ENCODE data around the gene GDI1. TPM values are rescaled to one million over a fixed set of nuclear protein-coding genes. Genes with fewer than 3 reads are reported as not detected.

Gene GDI1
- total RNA-seq, 5 donors from 2014 or later (not counting 1 experiment from before 2014, with no cell fraction given), result 117 to 208 (median 182) TPM

DNA sequence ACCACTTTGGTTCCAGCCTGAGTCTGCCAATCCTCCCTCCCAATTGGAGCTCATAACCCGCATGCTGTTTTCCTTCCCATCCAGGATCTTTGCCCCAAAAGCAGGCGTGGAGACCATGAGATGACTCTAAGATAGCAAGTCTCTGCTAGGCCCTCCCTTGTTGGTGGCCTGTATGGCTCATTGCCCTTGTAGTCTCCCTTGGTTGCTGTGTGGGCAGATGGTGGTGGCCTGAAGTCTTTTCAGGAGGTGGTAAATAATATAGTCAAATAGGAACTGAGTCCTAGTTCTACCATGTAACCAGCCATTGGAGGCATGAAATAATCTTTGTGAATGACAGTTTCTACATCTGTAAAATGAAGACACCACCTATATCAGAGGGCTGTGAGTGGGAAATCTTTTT, 7.2 kb upstream of the GDI1 start:
- ATAC-seq (replicated peaks in 1 of 4) (no peak), DNase-seq (no peak)
- Mint-ChIP-seq H3K4me3 (peak overlapping the region; percentile 74 to 83 (median 76)), H3K27ac (peak overlapping the region; percentile 58 to 72), H3K9me3 (no peaks in the 10 kb centered on the region), H3K36me3 (peaks cover 5% of the 10 kb centered on the region), H3K27me3 (peaks cover 0 to 7% of the 10 kb centered on the region in 2 donors), H3K4me1 (peaks cover 18 to 29% (median 28%) of the 10 kb centered on the region in 3 donors)
- 90% methylated on average over 2 of the region's 2 CpGs for WGBS (ENCODE audit: insufficient coverage)
- Histone ChIP-seq H3K36me3 (ENCODE audit: control insufficient read depth in 2 of 2, extremely low read depth in 1 of 2, insufficient read depth in 1 of 2, low read length in 1 of 2) (peaks cover 0 to 12% of the 10 kb centered on the region in 2 donors), H3K27ac (ENCODE audit: low read length) (no peak overlapping the region), H3K4me3 (ENCODE audit: control insufficient read depth in 1 of 2, extremely low read depth in 1 of 2, low read length in 1 of 2) (no peak overlapping the region), H3K4me1 (ENCODE audit: control insufficient read depth in 1 of 2, extremely low read depth in 1 of 2, insufficient read depth in 2 of 2, low read length in 2 of 2) (peaks cover 0 to 28% of the 10 kb centered on the region in 2 experiments), H3K9me3 (no peaks in the 10 kb centered on the region), H3K27me3 (replicated peaks in 1 of 2; ENCODE audit: control insufficient read depth in 2 of 2, extremely low read depth in 1 of 2, insufficient read depth in 2 of 2, low read length in 1 of 2) (no peaks in the 10 kb centered on the region)
- CTCF ChIA-PET, result interaction anchor here in 1 of 2 donors (0.6 kb wide), 1 partner anchor 113 kb away, joined by 3 read pairs; no protein-coding TSS in a partner anchor
- POLR2A ChIA-PET, result interaction anchor here in 1 of 2 donors (0.5 kb wide), 1 partner anchor 119 kb away, joined by 3 read pairs; no protein-coding TSS in a partner anchor

GRCh38 chrX:154430479-154430878, 6.5 kb upstream of the GDI1 start:
- Histone ChIP-seq H3K9me3 (no peaks in the 10 kb centered on the region), H3K27me3 (replicated peaks in 1 of 2; ENCODE audit: control insufficient read depth in 2 of 2, extremely low read depth in 1 of 2, insufficient read depth in 2 of 2, low read length in 1 of 2) (no peaks in the 10 kb centered on the region), H3K4me3 (ENCODE audit: control insufficient read depth in 1 of 2, extremely low read depth in 1 of 2, low read length in 1 of 2) (no peak overlapping the region), H3K27ac (ENCODE audit: low read length) (no peak overlapping the region), H3K4me1 (ENCODE audit: control insufficient read depth in 1 of 2, extremely low read depth in 1 of 2, insufficient read depth in 2 of 2, low read length in 2 of 2) (peaks cover 0 to 28% of the 10 kb centered on the region in 2 experiments), H3K36me3 (ENCODE audit: control insufficient read depth in 2 of 2, extremely low read depth in 1 of 2, insufficient read depth in 1 of 2, low read length in 1 of 2) (peaks cover 0 to 16% of the 10 kb centered on the region in 2 donors)
- ATAC-seq (replicated peaks in 1 of 4) (no peak), DNase-seq (no peak)
- 40% methylated on average over 1 of the region's 6 CpGs for WGBS (ENCODE audit: insufficient coverage)
- no peaks in the 10 kb centered on the region for H3K9me3 Mint-ChIP-seq
- H3K27ac Mint-ChIP-seq, result peak overlapping the region in 1 of 2 donors; percentile 70
- peaks cover 18 to 29% (median 28%) of the 10 kb centered on the region in 3 donors for H3K4me1 Mint-ChIP-seq
- H3K36me3 Mint-ChIP-seq, result peaks cover 5% of the 10 kb centered on the region
- ChIA-PET CTCF (interaction anchor here in 1 of 2 donors (0.6 kb wide), 1 partner anchor 112 kb away, joined by 3 read pairs; no protein-coding TSS in a partner anchor), POLR2A (no interaction called here)
- H3K4me3 Mint-ChIP-seq, result peak overlapping the region in 1 of 3 donors; percentile 2
- peaks cover 0 to 7% of the 10 kb centered on the region in 2 donors for H3K27me3 Mint-ChIP-seq

DNA sequence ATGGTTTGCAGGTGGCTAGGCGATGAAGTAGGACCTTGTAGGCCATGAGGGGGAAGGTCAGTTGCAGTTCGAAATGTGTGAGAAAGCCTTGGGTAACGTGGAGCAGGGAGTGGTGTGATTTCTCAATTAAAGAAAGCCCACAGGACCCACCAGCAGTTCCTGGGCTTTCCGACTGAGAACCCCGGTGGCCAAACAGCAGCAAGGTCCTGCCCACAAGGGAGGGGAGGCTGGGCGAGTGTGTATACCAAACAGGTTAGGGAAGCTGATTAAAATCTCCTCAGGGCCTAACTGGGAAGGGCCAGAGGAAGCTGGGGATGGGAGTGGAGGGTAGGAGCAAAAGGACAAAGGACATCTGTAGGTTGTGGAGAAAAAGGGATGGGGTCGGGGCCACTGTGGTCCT, 6.0 kb upstream of the GDI1 start:
- DNase-seq, result no peak
- no peaks in the 10 kb centered on the region for H3K9me3 Mint-ChIP-seq
- peaks cover 0 to 7% of the 10 kb centered on the region in 2 donors for H3K27me3 Mint-ChIP-seq
- H3K27ac ChIP-seq (ENCODE audit: low read length), result no peak overlapping the region
- no peak overlapping the region for H3K4me3 ChIP-seq (ENCODE audit: control insufficient read depth in 1 of 2, extremely low read depth in 1 of 2, low read length in 1 of 2)
- no CpG with 5 or more reads among the region's 7 CpGs for WGBS (ENCODE audit: insufficient coverage)
- ChIA-PET CTCF (no interaction called here), POLR2A (interaction anchor here in 1 of 2 donors (0.5 kb wide), 1 partner anchor 97 kb away, joined by 3 read pairs; no protein-coding TSS in a partner anchor)
- H3K4me1 Mint-ChIP-seq, result peaks cover 18 to 30% (median 29%) of the 10 kb centered on the region in 3 donors
- H3K36me3 Mint-ChIP-seq, result peaks cover 5% of the 10 kb centered on the region
- H3K36me3 ChIP-seq (ENCODE audit: control insufficient read depth in 2 of 2, extremely low read depth in 1 of 2, insufficient read depth in 1 of 2, low read length in 1 of 2), result peaks cover 0 to 18% of the 10 kb centered on the region in 2 donors
- H3K4me1 ChIP-seq (ENCODE audit: control insufficient read depth in 1 of 2, extremely low read depth in 1 of 2, insufficient read depth in 2 of 2, low read length in 2 of 2), result peaks cover 0 to 30% of the 10 kb centered on the region in 2 experiments
- H3K27ac Mint-ChIP-seq, result peak overlapping the region in 1 of 2 donors; percentile 70
- H3K4me3 Mint-ChIP-seq, result peak overlapping the region in 1 of 3 donors; percentile 2
- ATAC-seq (replicated peaks in 1 of 4), result no peak
- no peaks in the 10 kb centered on the region for H3K9me3 ChIP-seq
- H3K27me3 ChIP-seq (replicated peaks in 1 of 2; ENCODE audit: control insufficient read depth in 2 of 2, extremely low read depth in 1 of 2, insufficient read depth in 2 of 2, low read length in 1 of 2), result no peaks in the 10 kb centered on the region

GRCh38 chrX:154431341-154431740, 5.6 kb upstream of the GDI1 start:
- Mint-ChIP-seq H3K27me3 (peaks cover 0 to 7% of the 10 kb centered on the region in 2 donors), H3K9me3 (no peaks in the 10 kb centered on the region), H3K27ac (peak overlapping the region; percentile 5 to 31), H3K4me3 (no peak overlapping the region), H3K36me3 (peaks cover 8% of the 10 kb centered on the region), H3K4me1 (peaks cover 21 to 34% (median 34%) of the 10 kb centered on the region in 3 donors)
- no peaks in the 10 kb centered on the region for H3K9me3 ChIP-seq
- no peak for ATAC-seq (replicated peaks in 1 of 4)
- ChIA-PET POLR2A (interaction anchor here in 1 of 2 donors (0.5 kb wide), 1 partner anchor 96 kb away, joined by 3 read pairs; no protein-coding TSS in a partner anchor), CTCF (no interaction called here)
- no peak overlapping the region for H3K27ac ChIP-seq (ENCODE audit: low read length)
- no peak for DNase-seq
- WGBS (ENCODE audit: insufficient coverage), result no CpG with 5 or more reads among the region's 5 CpGs
- peaks cover 0 to 34% of the 10 kb centered on the region in 2 experiments for H3K4me1 ChIP-seq (ENCODE audit: control insufficient read depth in 1 of 2, extremely low read depth in 1 of 2, insufficient read depth in 2 of 2, low read length in 2 of 2)
- H3K27me3 ChIP-seq (replicated peaks in 1 of 2; ENCODE audit: control insufficient read depth in 2 of 2, extremely low read depth in 1 of 2, insufficient read depth in 2 of 2, low read length in 1 of 2), result no peaks in the 10 kb centered on the region
- peaks cover 0 to 18% of the 10 kb centered on the region in 2 donors for H3K36me3 ChIP-seq (ENCODE audit: control insufficient read depth in 2 of 2, extremely low read depth in 1 of 2, insufficient read depth in 1 of 2, low read length in 1 of 2)
- H3K4me3 ChIP-seq (ENCODE audit: control insufficient read depth in 1 of 2, extremely low read depth in 1 of 2, low read length in 1 of 2), result no peak overlapping the region

DNA sequence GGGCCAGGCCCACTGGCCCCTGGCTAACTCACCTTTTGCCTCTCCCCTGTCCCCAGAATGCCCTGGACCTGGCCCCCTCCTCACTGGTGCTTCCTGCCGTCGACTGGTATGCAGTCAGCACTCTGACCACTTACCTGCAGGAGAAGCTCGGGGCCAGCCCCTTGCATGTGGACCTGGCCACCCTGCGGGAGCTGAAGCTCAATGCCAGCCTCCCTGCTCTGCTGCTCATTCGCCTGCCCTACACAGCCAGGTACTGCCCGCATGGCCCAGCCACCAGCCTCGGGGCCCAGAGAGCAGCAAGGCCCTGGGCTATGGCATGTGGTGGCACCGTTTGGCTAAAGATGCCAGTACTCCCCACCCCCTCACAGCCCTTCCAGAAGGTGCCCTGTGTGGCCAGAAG, 4.7 kb upstream of the GDI1 start:
- CTCF ChIA-PET, result no interaction called here
- no peaks in the 10 kb centered on the region for H3K27me3 ChIP-seq (replicated peaks in 1 of 2; ENCODE audit: control insufficient read depth in 2 of 2, extremely low read depth in 1 of 2, insufficient read depth in 2 of 2, low read length in 1 of 2)
- WGBS (ENCODE audit: insufficient coverage), result 100% methylated on average over 4 of the region's 8 CpGs
- Mint-ChIP-seq H3K4me3 (no peak overlapping the region), H3K27me3 (peaks cover 0 to 7% of the 10 kb centered on the region in 2 donors), H3K9me3 (no peaks in the 10 kb centered on the region), H3K27ac (no peak overlapping the region), H3K36me3 (peaks cover 8% of the 10 kb centered on the region), H3K4me1 (peaks cover 23 to 36% (median 32%) of the 10 kb centered on the region in 3 donors)
- peaks cover 0 to 18% of the 10 kb centered on the region in 2 donors for H3K36me3 ChIP-seq (ENCODE audit: control insufficient read depth in 2 of 2, extremely low read depth in 1 of 2, insufficient read depth in 1 of 2, low read length in 1 of 2)
- POLR2A ChIA-PET, result no interaction called here
- peaks cover 0 to 33% of the 10 kb centered on the region in 2 experiments for H3K4me1 ChIP-seq (ENCODE audit: control insufficient read depth in 1 of 2, extremely low read depth in 1 of 2, insufficient read depth in 2 of 2, low read length in 2 of 2)
- no peaks in the 10 kb centered on the region for H3K9me3 ChIP-seq
- H3K4me3 ChIP-seq (ENCODE audit: control insufficient read depth in 1 of 2, extremely low read depth in 1 of 2, low read length in 1 of 2), result no peak overlapping the region
- DNase-seq (no peak), ATAC-seq (replicated peaks in 1 of 4) (no peak)
- H3K27ac ChIP-seq (ENCODE audit: low read length), result no peak overlapping the region

DNA sequence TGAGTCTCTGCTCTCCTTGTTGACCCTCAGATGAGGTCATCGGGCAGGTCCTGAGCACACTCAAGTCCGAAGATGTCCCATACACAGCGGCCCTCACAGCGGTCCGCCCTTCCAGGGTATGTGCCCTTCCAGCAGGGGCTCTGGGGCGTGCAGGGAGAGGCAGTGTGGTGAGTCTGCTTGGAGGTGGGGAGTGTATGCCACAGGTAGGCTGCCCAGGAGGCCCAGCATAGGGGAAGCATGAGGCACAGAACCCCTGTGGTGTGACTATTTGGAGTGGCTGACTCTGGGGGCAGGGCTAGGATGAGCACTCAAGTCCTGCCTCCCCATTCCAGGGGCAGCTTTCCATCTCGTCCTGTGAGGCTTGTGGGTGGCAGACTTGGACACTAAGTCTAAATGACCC, 3.3 kb upstream of the GDI1 start:
- no peaks in the 10 kb centered on the region for H3K9me3 ChIP-seq
- Mint-ChIP-seq H3K27ac (no peak overlapping the region), H3K9me3 (no peaks in the 10 kb centered on the region), H3K27me3 (peaks cover 0 to 7% of the 10 kb centered on the region in 2 donors), H3K4me3 (no peak overlapping the region), H3K36me3 (peaks cover 8% of the 10 kb centered on the region), H3K4me1 (peaks cover 24 to 37% (median 30%) of the 10 kb centered on the region in 3 donors)
- H3K4me3 ChIP-seq (ENCODE audit: control insufficient read depth in 1 of 2, extremely low read depth in 1 of 2, low read length in 1 of 2), result no peak overlapping the region
- H3K4me1 ChIP-seq (ENCODE audit: control insufficient read depth in 1 of 2, extremely low read depth in 1 of 2, insufficient read depth in 2 of 2, low read length in 2 of 2), result peaks cover 0 to 33% of the 10 kb centered on the region in 2 experiments
- WGBS (ENCODE audit: insufficient coverage), result no CpG with 5 or more reads among the region's 7 CpGs
- no peak for DNase-seq
- peaks cover 0 to 20% of the 10 kb centered on the region in 2 donors for H3K36me3 ChIP-seq (ENCODE audit: control insufficient read depth in 2 of 2, extremely low read depth in 1 of 2, insufficient read depth in 1 of 2, low read length in 1 of 2)
- ChIA-PET CTCF (no interaction called here), POLR2A (no interaction called here)
- H3K27ac ChIP-seq (ENCODE audit: low read length), result no peak overlapping the region
- ATAC-seq (replicated peaks in 1 of 4), result no peak
- H3K27me3 ChIP-seq (replicated peaks in 1 of 2; ENCODE audit: control insufficient read depth in 2 of 2, extremely low read depth in 1 of 2, insufficient read depth in 2 of 2, low read length in 1 of 2), result no peaks in the 10 kb centered on the region
